HTERT RPE-1 (cell line): ENCODE data around the gene TACC2.

Source experiments
- in situ Hi-C: fragments of 300-500 bp; cut with MboI; formaldehyde crosslinking; loops from 4 replicates; pipeline ENCODE4 v1.14.3; 2020; ENCODE audit warnings: low sequenced_read_pairs

Gene TACC2

GRCh38 chr10:122237331-122237990 is 248.5 kb downstream of the TACC2 start:
- in situ Hi-C loops, result no loop called here

- in situ Hi-C loops, result no loop called here
Measured at GRCh38 chr10:122239578-122240257, 250.8 kb downstream of the TACC2 start.

- in situ Hi-C loops, result no loop called here
Measured at GRCh38 chr10:122240401-122240800, 251.4 kb downstream of the TACC2 start.

- in situ Hi-C loops, result no loop called here
Measured at GRCh38 chr10:122241836-122242235, 252.9 kb downstream of the TACC2 start.

- in situ Hi-C loops, result no loop called here
Measured at GRCh38 chr10:122243550-122243949, 254.6 kb downstream of the TACC2 start.

GRCh38 chr10:122244001-122244975 is 255.3 kb downstream of the TACC2 start:
- in situ Hi-C loops, result no loop called here

GRCh38 chr10:122245136-122245535 is 256.2 kb downstream of the TACC2 start:
- in situ Hi-C loops, result no loop called here

- in situ Hi-C loops, result no loop called here
Measured at GRCh38 chr10:122245897-122246296, 256.9 kb downstream of the TACC2 start.

GRCh38 chr10:122246830-122247520 is 258.0 kb downstream of the TACC2 start:
- in situ Hi-C loops, result no loop called here

- in situ Hi-C loops, result no loop called here
Measured at GRCh38 chr10:122248356-122249302, 259.7 kb downstream of the TACC2 start.

GRCh38 chr10:122249303-122249850 is 260.4 kb downstream of the TACC2 start:
- in situ Hi-C loops, result no loop called here

- in situ Hi-C loops, result no loop called here
Measured at GRCh38 chr10:122249991-122250750, 261.2 kb downstream of the TACC2 start.

- in situ Hi-C loops, result no loop called here
Measured at GRCh38 chr10:122251459-122252255, 262.7 kb downstream of the TACC2 start.

- in situ Hi-C loops, result no loop called here
Measured at GRCh38 chr10:122252805-122253204, 263.8 kb downstream of the TACC2 start.

- in situ Hi-C loops, result no loop called here
Measured at GRCh38 chr10:122253605-122254004, 264.6 kb downstream of the TACC2 start.

GRCh38 chr10:122254831-122255230 is 265.9 kb downstream of the TACC2 start:
- in situ Hi-C loops, result no loop called here

GRCh38 chr10:122255509-122256301 is 266.7 kb downstream of the TACC2 start:
- in situ Hi-C loops, result no loop called here
